ENCODE results near the gene HOXC6. TPM values are rescaled to one million over a fixed set of nuclear protein-coding genes. Genes with fewer than 3 reads are reported as not detected.

The HOXC6 gene
- total and polyA plus RNA-seq, 10 of the 15 experiments (the other 5 are each of a cell fraction or from before 2014, with no cell fraction given), result 0.02 to 0.55 (median 0.45) TPM; not detected in 4

DNA sequence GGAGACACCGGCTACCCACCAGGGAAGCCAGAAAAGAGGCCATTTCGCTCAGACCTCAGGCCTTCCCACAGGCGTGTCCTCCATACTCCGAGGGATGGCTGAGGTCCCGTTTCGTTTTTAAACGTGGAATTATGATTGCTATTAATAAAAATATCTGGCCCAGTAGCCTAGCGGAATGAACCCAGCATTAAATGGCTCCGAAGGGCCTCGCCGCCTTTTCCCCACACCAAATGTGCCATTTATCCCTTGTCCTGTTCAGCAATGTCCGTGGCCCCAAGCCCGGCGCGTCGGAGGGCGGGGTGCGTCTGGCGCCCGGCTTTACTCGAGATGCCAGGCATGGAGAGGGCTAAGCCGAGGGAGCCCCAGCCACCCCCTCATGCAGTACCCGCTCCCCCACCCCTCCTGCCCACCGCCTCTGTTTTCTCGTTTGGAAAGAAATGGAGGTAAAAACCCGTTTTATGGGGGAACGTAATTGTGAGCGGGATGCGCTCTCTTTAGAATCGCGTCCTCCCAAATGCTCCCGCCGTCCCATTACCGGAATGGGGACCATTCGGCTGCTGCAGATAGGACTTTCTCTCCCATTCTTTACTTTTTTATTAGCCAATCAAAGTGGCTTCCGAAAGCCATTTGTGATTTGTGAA, 13.7 kb upstream of the HOXC6 start:
- ChIA-PET POLR2A (interaction anchor here (0.6 kb wide), 1 partner anchor 385 kb away, joined by 5 read pairs; no protein-coding TSS in a partner anchor), CTCF (interaction anchor here (3.5 to 3.8 kb wide), 2 partner anchors 7 to 187 kb away, joined by 18 to 27 read pairs; partner anchors contain the start of gene HOXC8), RAD21 (ENCODE audit: unreplicated experiment) (no interaction called here), SMC1A (ENCODE audit: uncharacterized antibody, unreplicated experiment) (interaction anchor here (2.4 kb wide), 1 partner anchor 18 kb away, joined by 7 read pairs; the partner anchor contains the start of gene HOXC5)
- H3K9ac ChIP-seq (ENCODE audit: control insufficient read depth, insufficient read depth, low read length), result no peak overlapping the region
- H3K27me3 ChIP-seq (replicated peaks in 1 of 2; ENCODE audit: control insufficient read depth in 2 of 2, insufficient read depth in 2 of 2, low read length in 1 of 2), result peaks cover 17 to 35% of the 10 kb centered on the region in 2 experiments
- ATAC-seq (no peak), FAIRE-seq (no peak), DNase-seq (ENCODE audit: low read depth, low spot score) (no peak)
- H3K36me3 ChIP-seq (ENCODE audit: control insufficient read depth in 2 of 2, insufficient read depth in 2 of 2, low read length in 1 of 2), result no peaks in the 10 kb centered on the region
- BruUV-seq (replicated peaks), result no TSS peak
- no peak overlapping the region for H3K27ac ChIP-seq (ENCODE audit: control insufficient read depth, insufficient read depth)
- intact Hi-C loops (cut with micrococcal nuclease; ENCODE audit: unreplicated experiment) (no loop called here), in situ Hi-C loops (cut with MboI) (no loop called here)
- no peaks in the 10 kb centered on the region; the same call in 1 of the 2 replicates for H4K20me1 ChIP-seq (ENCODE audit: control insufficient read depth, insufficient read depth)
- no peak overlapping the region for H3K4me2 ChIP-seq (ENCODE audit: control insufficient read depth, insufficient read depth)
- TF ChIP-seq BRCA1 (IDR thresholded peaks at IDR 0.05; ENCODE audit: low read depth, low read length) (no peak), SUZ12 (IDR thresholded peaks at IDR 0.05; ENCODE audit: unreplicated experiment) (peak; percentile 12), EZH2 (IDR thresholded peaks at IDR 0.05; ENCODE audit: borderline replicate concordance, control insufficient read depth, low read depth, low read length) (peak; percentile 80; the same call in 1 of the 2 replicates)
- 33% methylated on average over 36 of the region's 36 CpGs for WGBS (ENCODE audit: insufficient coverage, insufficient replicate concordance, low lambda C conversion rate, missing lambda C conversion rate)
- H2AFZ ChIP-seq (ENCODE audit: control insufficient read depth, low read depth, low read length), result no peak overlapping the region
- H3K4me3 ChIP-seq, result no peak overlapping the region
- H3K9me3 ChIP-seq (replicated peaks; ENCODE audit: control insufficient read depth, insufficient read depth, low read length), result no peaks in the 10 kb centered on the region
- no peaks in the 10 kb centered on the region for H3K79me2 ChIP-seq (ENCODE audit: control insufficient read depth, insufficient read depth, low read length)
- H3K4me1 ChIP-seq (ENCODE audit: control insufficient read depth, insufficient read depth, low read length), result peaks cover 10% of the 10 kb centered on the region; the same call in 1 of the 2 replicates

All from GM12878 (cell line).